Subcutaneous abdominal adipose tissue (tissue), 5 donors: ENCODE results near the gene PCNP.
"Not testable (repeated sequence)": the region's sequence is repeated elsewhere in the genome, so short reads cannot be mapped to it uniquely, and the experiment has no call there.

Experiments used
- H3K27ac ChIP-seq: one replicate; pipeline ENCODE4 v1.7.0; 2013; ENCODE audit warnings: low read depth, mild to moderate bottlenecking, inconsistent platforms, low read length, moderate library complexity
- H3K27me3 ChIP-seq, 5 donors: one replicate each; pipeline ENCODE4 v1.7.0; 2013; ENCODE audit warnings: low read length in 5 of 5, inconsistent platforms in 1 of 5; ENCODE audit not compliant: control insufficient read depth in 5 of 5, insufficient read depth in 4 of 5
- H3K36me3 ChIP-seq, 5 donors: one replicate each; pipeline ENCODE4 v1.7.0; 2013; ENCODE audit warnings: low read length in 5 of 5; ENCODE audit not compliant: control insufficient read depth in 5 of 5, insufficient read depth in 5 of 5
- H3K4me1 ChIP-seq, 5 donors: one replicate each; pipeline ENCODE4 v1.7.0; 2013; ENCODE audit warnings: low read length in 5 of 5, mild to moderate bottlenecking in 3 of 5, moderate library complexity in 1 of 5; ENCODE audit not compliant: control insufficient read depth in 5 of 5, insufficient read depth in 5 of 5
- H3K4me3 ChIP-seq, 5 donors: one replicate each; pipeline ENCODE4 v1.7.0; 2013; ENCODE audit warnings: low read length in 5 of 5, low read depth in 1 of 5
- H3K9ac ChIP-seq, 5 donors: one replicate each; pipeline ENCODE4 v1.7.0; 2013; ENCODE audit warnings: low read length in 5 of 5, mild to moderate bottlenecking in 4 of 5, moderate library complexity in 3 of 5
- H3K9me3 ChIP-seq, 5 donors: one replicate each; pipeline ENCODE4 v1.7.0; 2013; ENCODE audit warnings: low read length in 5 of 5; ENCODE audit not compliant: control insufficient read depth in 5 of 5
- donor health status: healthy.
- donor health status: healthy.
- donor health status: healthy.
- donor health status: healthy.
- donor health status: healthy.

The PCNP gene

DNA sequence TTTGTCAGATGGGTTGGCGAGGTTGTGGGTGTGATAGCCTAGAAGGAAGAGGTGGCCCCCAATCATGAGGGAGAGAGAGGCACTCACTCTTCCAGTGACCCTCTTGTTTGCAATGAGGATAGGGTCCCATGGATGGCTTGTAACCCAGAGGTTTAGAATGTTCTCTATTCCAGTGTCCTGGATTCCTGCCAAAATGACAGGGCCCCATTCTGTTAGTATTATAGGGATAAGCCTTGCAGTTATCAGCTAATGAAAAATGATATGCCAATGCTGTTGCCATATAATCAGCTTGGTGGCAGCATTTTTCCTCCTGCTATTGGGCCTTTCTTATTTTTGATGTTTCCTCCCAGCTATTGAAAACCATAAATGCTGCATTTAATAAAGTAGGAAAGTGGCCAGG lies 37.7 kb upstream of the PCNP start:
- no peak overlapping the region for H3K4me3 ChIP-seq
- no peaks in the 10 kb centered on the region for H3K36me3 ChIP-seq
- no peaks in the 10 kb centered on the region for H3K9me3 ChIP-seq
- no peaks in the 10 kb centered on the region for H3K4me1 ChIP-seq
- H3K27ac ChIP-seq, result no peak overlapping the region
- no peaks in the 10 kb centered on the region for H3K27me3 ChIP-seq
- H3K9ac ChIP-seq, result no peak overlapping the region

DNA sequence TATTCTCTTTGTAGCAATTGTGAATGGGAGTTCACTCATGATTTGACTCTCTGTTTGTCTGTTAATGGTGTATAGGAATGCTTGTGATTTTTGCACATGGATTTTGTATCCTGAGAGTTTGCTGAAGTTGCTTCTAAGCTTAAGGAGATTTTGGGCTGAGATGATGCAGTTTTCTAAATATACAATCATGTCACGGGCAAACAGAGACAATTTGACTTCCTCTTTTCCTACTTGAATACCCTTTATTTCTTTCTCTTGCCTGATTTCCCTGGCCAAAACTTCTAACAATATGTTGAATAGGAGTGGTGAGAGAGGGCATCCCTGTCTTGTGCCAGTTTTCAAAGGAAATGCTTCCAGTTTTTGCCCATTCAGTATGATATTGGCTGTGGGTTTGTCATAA lies 37.0 kb upstream of the PCNP start:
- not testable (repeated sequence) for H3K27ac ChIP-seq

DNA sequence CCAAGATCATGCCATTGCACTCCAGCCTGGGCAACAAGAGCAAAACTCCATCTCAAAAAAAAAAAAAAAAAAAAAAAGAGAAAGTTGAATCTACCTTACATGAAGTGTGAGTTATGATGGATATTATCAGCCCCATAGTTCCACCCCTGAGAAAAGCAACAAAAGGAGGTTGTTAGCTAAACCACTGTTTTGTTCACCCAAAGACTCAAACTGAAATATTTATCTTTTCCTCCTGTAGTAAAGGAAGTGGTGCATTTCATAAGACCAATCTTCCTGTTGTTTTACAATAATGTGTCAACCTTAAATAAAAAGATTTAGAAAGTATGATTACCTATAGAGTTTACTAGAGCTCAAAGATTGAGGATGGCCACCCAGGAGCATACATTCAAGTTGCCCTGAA lies 31.0 kb upstream of the PCNP start:
- no peak overlapping the region for H3K27ac ChIP-seq
- no peaks in the 10 kb centered on the region for H3K27me3 ChIP-seq
- H3K4me3 ChIP-seq, result no peak overlapping the region
- no peaks in the 10 kb centered on the region for H3K4me1 ChIP-seq
- H3K9ac ChIP-seq, result no peak overlapping the region
- H3K36me3 ChIP-seq, result no peaks in the 10 kb centered on the region
- H3K9me3 ChIP-seq, result no peaks in the 10 kb centered on the region

More for the DNA sequence above, 37.0 kb upstream of the PCNP start:
- H3K9me3 ChIP-seq, H3K4me3 ChIP-seq, H3K36me3 ChIP-seq, H3K9ac ChIP-seq, H3K27me3 ChIP-seq, H3K4me1 ChIP-seq: not testable (repeated sequence)

DNA sequence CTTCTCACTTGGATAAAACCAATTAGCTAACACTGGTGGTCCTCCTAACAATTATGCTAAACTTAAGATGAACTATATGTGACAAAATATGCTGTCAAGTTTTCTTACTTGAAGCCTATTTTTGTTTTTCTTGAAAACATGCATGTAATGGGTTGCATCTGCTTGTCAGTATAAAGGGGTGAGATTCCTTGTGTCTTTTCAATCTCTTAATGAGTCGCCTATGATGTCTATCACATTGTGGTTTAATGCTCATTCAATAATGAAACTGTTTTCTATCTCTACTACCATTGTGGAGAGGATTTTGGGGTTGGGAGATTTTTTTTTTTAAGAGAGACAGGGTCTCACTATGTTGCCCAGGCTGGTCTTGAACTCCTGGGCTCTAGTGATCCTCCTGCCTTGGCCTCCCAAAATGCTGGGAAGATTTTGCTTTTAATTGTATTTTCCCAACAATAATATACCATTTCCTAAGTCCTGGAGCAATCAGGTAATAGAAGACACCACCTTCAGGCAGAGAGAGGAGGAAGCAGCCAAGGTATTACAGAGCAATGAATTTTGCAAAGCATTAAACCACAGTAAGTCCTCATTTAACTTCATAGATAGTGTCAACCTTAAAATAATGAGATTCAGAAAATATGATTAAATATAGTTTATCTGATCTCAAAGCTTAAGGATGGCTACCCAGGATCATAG lies 29.7 kb upstream of the PCNP start:
- Histone ChIP-seq H3K9ac (no peak overlapping the region), H3K27ac (no peak overlapping the region), H3K4me3 (no peak overlapping the region), H3K4me1 (no peaks in the 10 kb centered on the region), H3K9me3 (no peaks in the 10 kb centered on the region), H3K27me3 (no peaks in the 10 kb centered on the region), H3K36me3 (no peaks in the 10 kb centered on the region)

DNA sequence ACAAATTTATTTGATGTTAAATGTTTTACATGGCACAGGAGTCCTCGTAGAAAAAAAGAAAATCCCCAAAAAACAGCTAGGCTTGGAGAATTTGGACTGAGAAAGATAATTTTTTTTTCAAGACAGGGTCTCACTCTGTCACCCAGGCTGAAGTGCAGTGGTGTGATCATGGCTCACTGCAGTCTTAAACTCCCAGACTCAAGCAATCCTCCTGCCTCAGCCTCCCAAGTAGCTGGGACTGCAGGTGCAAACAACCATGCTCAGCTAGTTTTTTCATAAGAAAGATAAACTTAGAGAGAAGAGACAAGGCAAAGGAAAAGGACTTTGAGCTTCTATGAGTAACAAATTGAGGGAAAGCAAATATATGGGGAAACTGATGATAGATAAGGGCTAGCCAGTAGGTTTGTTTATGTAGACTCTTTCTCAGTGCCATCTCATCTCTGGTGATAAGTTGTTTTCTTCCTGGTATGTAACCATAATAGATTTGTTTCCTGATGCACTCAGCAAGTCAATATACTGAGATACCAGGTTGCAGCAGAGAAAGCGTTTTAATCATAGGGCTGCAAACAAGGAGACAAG lies 25.4 kb upstream of the PCNP start:
- Histone ChIP-seq H3K27me3 (no peaks in the 10 kb centered on the region), H3K9me3 (no peaks in the 10 kb centered on the region), H3K4me3 (no peak overlapping the region), H3K27ac (no peak overlapping the region), H3K36me3 (no peaks in the 10 kb centered on the region), H3K4me1 (no peaks in the 10 kb centered on the region), H3K9ac (no peak overlapping the region)

DNA sequence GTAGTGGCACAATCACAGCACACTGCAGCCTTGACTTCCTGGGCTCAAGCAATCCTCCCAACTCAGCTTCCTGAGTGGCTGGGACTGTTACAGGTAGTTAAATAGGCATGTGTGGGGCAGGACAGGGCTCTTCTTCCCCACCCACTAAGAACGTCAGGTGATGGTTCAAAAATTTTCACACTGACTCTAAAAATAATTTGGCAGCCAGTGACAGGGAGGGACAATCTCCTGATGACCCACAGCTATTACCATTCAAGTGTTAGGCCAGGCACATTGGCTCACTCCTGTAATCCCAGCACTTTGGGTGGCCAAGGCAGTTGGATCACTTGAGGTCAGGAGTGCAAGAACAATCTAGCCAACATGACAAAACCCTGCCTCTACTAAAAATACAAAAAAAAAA lies 24.5 kb upstream of the PCNP start:
- H3K27me3 ChIP-seq, result no peaks in the 10 kb centered on the region
- no peak overlapping the region for H3K9ac ChIP-seq

DNA sequence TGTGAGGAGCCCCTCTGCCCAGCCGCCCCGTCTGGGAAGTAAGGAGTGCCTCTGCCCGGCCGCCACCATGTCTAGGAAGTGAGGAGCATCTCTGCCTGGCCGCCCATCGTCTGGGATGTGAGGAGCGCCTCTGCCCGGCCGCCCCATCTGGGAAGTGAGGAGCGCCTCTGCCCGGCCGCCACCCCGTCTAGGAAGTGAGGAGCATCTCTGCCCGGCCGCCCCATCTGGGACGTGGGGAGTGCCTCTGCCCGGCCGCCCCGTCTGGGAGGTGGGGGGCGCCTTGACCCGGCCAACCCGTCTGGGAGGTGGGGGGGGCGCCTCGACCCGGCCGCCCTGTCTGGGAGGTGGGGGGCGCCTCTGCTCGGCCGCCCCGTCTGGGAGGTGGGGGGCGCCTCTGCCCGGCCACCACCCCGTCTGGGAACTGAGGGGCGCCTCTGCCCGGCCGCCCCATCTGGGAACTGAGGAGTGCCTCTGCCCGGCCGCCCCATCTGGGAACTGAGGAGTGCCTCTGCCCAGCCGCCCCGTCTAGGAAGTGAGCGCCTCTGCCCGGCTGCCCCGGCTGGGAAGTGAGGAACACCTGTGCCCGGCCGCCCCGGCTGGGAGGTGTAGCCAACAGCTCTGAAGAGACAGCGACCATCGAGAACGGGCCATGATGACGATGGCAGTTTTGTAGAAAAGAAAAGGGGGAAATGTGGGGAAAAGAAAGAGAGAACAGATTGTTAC lies 22.5 kb upstream of the PCNP start:
- not testable (repeated sequence) for H3K36me3 ChIP-seq, H3K4me3 ChIP-seq, H3K9ac ChIP-seq, H3K9me3 ChIP-seq, H3K4me1 ChIP-seq, H3K27ac ChIP-seq, H3K27me3 ChIP-seq

More for the DNA sequence above, 24.5 kb upstream of the PCNP start:
- Histone ChIP-seq H3K27ac (no peak overlapping the region), H3K36me3 (no peaks in the 10 kb centered on the region), H3K4me1 (no peaks in the 10 kb centered on the region), H3K9me3 (no peaks in the 10 kb centered on the region), H3K4me3 (no peak overlapping the region)

DNA sequence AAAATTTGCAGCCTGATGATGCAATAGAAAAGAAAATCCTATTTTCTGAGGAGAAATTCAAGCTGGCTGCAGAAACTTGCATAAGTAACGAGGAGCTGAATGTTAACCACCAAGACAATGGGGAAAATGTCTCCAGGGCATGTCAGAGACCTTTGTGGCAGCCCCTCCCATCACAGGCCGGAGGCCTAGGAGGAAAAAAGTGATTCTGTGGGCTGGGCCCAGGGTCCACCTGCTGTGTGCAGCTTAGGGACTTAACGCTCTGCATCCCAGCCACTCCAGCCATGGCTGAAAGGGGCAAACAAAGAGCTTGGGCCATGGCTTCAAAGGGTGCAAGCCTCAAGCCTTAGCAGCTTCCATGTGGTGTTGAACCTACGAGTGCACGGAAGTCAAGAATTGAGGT lies 20.6 kb upstream of the PCNP start:
- not testable (repeated sequence) for H3K36me3 ChIP-seq, H3K4me3 ChIP-seq, H3K27ac ChIP-seq, H3K9me3 ChIP-seq, H3K9ac ChIP-seq, H3K4me1 ChIP-seq
- peaks cover 0 to 12% (median 3%) of the 10 kb centered on the region in 5 donors for H3K27me3 ChIP-seq

DNA sequence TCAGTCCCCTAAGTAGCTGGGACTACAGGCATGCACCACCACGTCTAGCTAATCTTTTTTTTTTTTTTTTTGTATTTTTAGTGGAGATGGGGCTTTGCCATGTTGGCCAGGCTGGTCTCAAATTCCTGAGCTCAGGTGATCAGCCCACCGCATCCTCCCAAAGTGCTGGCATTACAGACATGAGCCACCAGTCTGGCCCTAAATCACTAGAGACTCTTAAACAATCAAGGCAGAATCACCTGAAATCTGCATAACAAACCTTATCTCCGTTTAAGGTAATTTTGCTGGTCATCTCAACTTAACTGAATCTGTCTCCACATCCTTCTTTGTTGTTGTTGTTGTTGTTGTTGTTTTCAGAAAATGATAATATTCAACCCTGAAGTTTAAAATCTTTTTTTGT lies 17.9 kb upstream of the PCNP start:
- H3K36me3 ChIP-seq, result no peaks in the 10 kb centered on the region
- peaks cover 0 to under 1% (median 0%) of the 10 kb centered on the region in 5 donors for H3K4me1 ChIP-seq
- H3K9me3 ChIP-seq, result no peaks in the 10 kb centered on the region
- no peak overlapping the region for H3K27ac ChIP-seq
- no peak overlapping the region for H3K4me3 ChIP-seq
- peaks cover 0 to 12% (median 3%) of the 10 kb centered on the region in 5 donors for H3K27me3 ChIP-seq
- H3K9ac ChIP-seq, result no peak overlapping the region

DNA sequence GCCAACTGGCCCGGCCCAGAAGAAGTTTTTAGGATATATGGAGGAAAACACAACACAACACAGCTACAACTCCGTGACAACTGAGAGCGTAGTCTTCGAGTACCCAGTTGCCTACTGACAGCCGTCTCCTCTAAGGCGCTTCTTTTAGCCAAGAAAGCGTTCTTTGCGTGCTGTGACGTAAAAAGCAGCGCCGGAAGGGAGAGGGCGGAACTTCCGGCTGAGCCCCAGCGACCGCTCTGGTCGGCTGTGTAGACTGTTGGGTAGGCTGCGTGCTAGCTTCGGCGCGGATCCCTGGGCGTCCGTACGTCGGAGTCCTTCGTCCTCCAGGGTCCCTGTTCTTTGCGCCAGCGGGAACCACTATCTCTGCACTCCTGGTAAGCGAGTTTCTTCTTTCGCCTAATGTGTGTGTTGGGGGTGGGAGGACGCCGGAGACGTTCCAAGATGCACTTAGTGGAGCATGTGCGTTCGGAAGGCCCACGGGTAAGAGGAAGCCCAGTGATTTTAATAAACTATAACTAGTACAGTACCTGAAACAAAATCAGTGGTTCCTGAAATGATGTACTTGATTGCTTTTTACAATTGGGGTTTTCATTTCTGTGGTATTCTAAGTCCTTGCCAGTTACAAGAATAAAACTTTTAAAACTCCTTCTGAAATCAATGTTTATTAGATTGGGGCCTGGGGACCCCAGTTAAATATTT lies 12.2 kb upstream of the PCNP start, which contains the start of gene TRMT10C:
TSS of gene TRMT10C (plus strand) at position 239 of the 699 bp plus-strand sequence. CDS start 2,914 bp downstream, outside the sequence.
- H3K4me3 ChIP-seq, result peak within 1 kb of the TSS; percentile 81 to 99 (median 99)
- H3K9ac ChIP-seq, result peak within 1 kb of the TSS; percentile 65 to 97 (median 92)
- peaks cover 9 to 20% (median 12%) of the 10 kb centered on the region in 5 donors for H3K36me3 ChIP-seq
- H3K4me1 ChIP-seq, result peaks cover 3 to 20% (median 9%) of the 10 kb centered on the region in 5 donors
- no peaks in the 10 kb centered on the region for H3K9me3 ChIP-seq
- peaks cover 0 to 6% (median under 1%) of the 10 kb centered on the region in 5 donors for H3K27me3 ChIP-seq
- H3K27ac ChIP-seq, result peak within 1 kb of the TSS; percentile 79
